NCI-H1092 treated with DMSO at 0.1 percent for 48 hours (cell line): ENCODE results near the gene CABYR.
"Not testable (repeated sequence)": the region's sequence is repeated elsewhere in the genome, so short reads cannot be mapped to it uniquely, and the experiment has no call there.

Experiments used
- DNase-seq: peaks from one replicate; lab custom pipeline; 2025; lab: John Stamatoyannopoulos, UW

Gene CABYR

GRCh38 chr18:24128700-24129099 is 10.2 kb upstream of the CABYR start:
- no peak for DNase-seq

GRCh38 chr18:24130494-24130893 is 8.4 kb upstream of the CABYR start:
- DNase-seq = no peak

- no peak for DNase-seq
Observed at GRCh38 chr18:24136967-24137373, 1.9 kb upstream of the CABYR start.

- no peak for DNase-seq
Observed at GRCh38 chr18:24138409-24138788, 463 bp upstream of the CABYR start.

DNA sequence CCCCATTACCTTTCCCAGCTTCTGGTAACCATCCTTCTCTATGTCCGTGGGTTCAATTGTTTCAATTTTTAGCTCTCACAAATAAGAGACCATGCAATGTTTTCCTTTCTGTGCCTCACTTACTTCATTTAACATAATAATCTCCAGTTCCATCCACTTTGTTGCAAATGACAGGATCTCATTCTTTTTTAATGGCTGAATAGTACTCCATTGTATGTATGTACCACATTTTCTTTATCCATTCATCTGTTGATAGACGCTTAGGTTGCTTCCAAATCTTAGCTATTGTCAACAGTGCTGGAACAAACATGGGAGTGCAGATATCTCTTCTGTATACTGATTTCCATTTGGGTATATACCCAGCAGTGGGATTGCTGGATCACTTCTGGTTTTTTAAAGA is 1.8 kb downstream of the CABYR start:
- no peak for DNase-seq

DNA sequence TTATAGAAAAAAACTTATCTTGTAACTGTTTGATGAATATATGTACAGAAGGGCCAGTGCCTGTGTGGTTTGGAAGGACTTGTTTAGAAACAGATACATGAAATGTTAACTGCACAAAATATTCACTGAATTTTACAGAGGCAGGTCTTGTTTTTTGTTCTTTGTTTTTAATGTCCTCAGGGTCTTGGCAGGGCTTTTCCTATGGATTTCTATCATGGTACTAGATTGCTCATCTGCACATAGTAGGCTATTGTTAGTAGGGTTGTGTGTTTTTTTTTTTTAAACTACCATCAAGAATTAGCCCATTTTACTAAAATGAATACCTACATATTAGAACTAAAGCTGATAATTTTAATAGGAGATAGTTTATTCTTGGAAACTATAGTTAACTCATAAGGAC is 3.5 kb downstream of the CABYR start:
- no peak for DNase-seq

DNA sequence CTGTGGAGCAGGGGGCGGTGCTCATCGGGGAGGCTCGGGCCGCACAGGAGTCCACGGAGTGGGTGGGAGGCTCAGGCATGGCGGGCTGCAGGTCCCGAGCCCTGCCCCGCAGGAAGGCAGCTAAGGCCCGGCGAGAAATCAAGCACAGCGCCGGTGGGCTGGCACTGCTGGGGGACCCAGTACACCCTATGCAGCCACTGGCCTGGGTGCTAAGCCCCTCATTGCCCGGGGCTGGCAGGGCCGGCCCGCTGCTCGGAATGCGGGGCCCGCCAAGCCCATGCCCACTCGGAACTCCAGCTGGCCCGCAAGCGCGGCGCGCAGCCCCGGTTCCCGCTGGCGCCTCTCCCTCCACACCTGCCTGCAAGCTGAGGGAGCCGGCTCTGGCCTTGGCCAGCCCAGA is 10.7 kb downstream of the CABYR start:
- not testable (repeated sequence) for DNase-seq

DNA sequence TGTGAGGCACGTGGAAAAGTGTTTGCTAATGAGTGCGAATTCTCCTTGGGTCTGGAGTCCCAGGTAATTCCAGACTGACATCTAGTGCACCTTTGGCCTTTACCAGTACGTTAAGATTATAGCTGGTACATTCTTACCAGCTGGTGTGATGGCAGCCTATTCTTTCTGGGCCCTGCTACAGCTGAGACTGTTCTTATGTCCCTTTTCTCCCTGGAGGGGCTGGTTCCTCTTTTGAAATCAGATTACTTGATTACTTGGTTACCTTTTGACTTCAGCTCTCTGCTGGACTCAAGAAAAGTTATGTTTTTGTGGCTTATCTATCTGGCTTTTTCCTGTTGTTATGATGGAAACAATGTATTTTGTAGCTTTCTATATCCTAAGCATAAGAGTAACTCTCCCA is 14.5 kb downstream of the CABYR start:
- DNase-seq = no peak

DNA sequence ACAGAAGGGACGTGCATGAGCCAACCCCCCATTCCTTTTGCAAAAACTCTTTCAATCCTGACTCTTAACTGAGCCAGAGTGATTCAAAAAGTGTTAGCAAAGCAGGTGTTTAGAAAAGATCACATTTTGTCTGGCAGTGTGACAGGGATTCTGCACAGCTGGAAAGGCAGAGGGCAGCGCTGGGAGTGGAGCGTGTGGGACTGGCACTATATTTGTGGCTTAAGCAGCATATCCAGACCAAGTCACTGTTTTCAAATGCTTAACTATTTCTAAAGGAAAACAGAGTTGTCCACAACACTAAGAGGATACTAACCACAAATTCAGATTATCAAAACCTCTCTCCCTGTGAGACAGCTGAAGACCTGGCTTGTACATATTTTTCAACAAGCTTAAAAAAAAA is 19.0 kb downstream of the CABYR start:
- DNase-seq = no peak

DNA sequence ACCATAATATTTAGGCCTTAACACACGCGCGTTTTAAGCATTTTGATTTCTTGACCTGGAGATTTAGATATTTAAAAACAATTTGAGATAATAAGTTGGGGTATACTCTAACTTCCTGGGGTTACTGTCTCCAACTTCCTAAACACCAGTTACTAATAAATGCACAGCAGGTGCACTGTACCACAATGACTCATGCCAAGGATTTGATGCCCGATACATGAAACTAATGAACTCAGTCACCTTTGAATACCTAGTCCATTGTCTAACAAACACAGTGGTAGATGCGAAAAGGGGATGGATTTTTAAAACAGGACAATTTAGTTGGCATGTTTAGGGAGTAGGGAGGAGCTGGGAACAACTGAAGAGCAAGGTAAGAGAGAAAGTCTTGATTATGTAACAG is 21.2 kb downstream of the CABYR start:
- no peak for DNase-seq

DNA sequence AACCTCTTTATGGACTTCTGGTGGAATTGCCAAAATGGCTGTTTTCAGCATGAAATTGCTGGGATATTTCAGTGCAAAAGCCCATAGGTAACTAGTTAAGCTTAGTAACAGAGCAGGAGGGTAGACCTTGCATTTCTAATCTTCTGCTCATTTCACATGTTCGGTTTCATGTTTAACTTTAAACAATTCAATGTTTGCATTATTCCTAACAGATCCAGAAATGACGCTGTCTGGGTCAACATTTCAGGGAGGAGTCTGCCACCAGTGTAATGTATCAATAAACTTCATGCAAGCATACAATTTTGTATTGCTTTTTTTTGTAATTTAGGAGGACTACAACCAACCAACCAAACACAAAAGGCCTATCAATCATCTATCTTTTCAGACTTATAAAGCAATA is 22.4 kb downstream of the CABYR start:
- DNase-seq = no peak

GRCh38 chr18:24168496-24168895 is 29.6 kb downstream of the CABYR start:
- DNase-seq = no peak

- no peak for DNase-seq
Observed at GRCh38 chr18:24170360-24170759, 31.5 kb downstream of the CABYR start.

DNA sequence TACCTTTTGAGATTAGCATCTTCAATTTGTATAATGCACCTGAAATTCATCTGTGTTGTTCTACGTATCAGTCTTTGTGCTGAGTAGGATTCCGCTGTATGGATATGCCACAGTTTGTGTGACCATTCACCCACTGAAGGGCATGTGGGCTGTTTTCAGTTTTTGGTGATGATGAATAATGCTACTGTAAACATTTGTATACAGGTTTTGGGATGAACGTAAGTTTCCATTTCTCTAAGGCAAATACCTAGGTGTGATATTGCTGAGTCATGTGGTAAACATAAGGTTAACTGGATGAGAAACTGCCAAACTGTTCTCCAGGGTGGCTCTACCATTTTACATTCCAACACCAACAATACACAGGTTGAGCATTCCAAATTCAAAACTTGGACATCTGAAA is 35.1 kb downstream of the CABYR start:
- DNase-seq = no peak

DNA sequence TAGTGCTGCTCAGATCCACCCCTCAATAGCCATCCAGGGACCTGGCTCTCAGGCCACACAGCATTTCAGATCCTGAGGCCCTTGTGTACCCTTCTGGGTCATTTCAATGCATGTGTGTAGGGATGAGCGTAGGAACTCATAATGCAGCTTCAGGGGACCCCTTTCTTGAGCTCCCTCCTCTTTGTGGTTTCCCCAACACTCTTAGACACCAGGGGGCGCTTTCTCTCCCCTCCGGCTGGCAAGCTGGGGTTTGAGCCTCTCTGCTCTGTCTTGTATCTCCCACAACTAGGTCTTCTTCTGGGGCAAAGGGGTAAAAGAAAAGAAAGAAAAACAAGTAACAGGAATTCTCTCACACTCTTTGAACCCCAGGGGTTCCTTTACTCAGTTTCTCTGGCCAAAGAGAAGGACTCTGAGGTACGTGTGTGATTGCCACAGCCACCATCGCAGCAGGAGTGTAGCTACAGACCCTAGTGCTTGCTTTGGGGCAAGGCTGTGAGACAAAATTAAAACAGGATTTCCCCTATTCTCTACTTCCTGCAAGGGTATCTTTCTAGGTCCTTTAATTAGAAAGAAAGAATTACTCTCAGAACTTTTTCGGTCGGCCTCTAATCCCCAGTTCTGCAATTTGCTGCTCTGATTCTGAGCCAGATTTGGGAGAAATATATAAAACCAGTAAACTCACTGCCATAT is 38.0 kb downstream of the CABYR start:
- DNase-seq = peak; percentile 45

DNA sequence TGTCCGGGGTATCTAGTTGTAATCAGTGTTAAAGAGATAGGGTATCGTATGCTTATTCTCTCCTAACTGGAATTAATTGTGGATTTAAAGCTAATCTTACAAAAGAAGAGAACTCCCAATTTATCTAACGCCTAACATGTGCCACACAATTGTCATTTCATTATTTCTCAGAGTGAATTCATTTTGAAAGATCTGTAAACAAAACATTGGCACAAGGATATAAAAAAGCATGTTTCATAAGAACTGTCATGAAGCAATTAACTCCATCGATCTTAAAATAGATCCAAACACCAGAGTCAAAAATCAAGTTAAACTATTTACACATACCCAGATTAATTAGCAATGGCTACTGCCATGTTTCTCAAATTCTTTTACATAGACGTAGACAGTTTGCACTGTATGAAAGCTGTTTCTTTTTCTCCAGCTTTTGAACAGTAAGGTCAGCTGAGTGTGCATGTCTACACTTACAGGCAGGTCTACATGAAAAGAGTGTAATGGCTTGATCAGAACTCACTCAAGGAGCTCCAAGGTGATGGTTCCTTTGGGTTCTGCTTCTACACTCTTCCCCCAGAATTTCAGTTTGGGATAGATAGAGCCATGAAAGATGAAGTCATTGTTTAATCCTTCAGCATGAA is 38.8 kb downstream of the CABYR start:
- no peak for DNase-seq

- DNase-seq = no peak
Observed at GRCh38 chr18:24180048-24180447, 41.2 kb downstream of the CABYR start.

DNA sequence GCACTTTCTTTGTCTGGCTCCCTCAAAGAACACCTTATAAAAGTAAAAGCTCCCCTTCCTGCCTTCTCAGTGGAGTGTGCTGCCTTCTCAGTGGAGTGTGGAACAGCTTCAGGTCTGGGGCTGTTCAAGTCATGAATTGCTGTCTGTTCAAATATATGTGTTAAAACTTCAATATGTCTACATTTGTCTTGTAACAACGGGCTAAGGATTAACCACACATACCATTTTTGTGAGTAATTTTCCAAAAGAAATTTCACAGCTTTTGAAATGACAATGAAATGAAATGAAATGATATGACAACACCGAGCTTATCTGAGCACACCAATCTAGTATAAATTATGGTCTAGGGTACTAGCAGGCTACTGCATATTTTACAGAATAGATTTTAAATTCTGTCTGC is 42.9 kb downstream of the CABYR start:
- no peak for DNase-seq

GRCh38 chr18:24185805-24186204 is 46.9 kb downstream of the CABYR start:
- DNase-seq = no peak

GRCh38 chr18:24187049-24187448 is 48.2 kb downstream of the CABYR start:
- no peak for DNase-seq

DNA sequence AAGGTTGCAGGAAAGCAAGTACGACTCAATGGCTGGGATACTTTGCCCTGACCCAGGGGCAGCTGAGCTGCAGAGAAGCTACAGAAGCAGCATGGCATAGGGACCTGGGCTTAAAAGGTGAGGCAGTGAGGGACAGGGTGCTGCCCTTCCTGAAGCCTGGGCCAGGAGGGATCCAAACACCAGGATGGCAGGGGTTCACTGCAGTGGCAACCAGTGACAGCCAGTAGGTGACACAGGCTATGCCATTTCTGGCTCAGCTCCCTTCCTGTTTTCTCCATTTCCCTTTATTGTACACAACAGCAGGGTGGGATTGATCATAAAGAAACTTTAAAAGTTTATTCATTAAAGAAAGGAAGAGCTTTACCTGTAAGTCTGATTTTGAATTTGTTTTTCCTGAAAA is 48.8 kb downstream of the CABYR start:
- no peak for DNase-seq

DNA sequence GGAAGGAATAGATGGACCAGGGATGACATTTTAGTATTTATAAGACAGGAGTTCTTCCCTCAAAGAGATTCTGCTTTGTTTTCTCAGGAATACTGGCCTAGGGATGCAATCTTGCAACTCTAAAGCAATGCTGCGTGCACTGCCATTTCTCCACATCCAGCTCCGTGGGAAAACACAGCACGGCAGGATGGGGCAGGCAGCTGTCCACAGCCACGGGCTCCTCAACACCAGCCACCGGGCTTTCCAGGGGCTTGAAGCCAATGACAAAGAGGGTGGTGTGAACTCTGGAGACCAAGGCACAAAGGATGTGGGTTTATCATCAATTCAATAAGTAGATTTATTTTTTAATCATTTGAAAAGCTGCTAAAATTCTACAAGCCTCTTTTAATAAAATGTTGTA is 49.3 kb downstream of the CABYR start:
- no peak for DNase-seq

DNA sequence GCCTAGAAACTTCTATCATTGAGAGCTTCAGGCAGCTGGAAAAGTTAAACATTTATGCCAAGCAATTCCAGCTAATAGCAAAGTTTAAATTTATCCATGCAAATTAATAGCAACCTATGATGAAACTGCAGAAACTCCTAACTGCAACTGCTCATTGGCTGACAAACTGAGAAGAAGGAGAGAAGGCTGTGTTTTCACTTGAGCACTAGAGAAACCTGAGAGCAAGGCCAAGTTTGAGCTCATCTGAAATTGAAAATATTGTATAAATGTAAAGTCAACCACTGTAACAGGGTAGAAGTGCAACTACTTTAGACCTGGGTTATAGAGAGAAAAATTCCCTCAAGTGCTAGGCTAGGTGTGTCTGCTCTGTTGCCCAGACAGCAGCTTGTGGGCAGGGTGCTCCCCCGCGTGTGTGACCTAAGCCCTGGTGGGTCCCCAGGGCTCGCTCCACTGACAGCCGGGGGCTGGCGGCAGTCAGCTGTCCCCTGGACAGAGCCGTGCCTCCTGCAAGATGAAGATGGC is 50.2 kb downstream of the CABYR start:
- DNase-seq = no peak
